Fibroblast of lung (primary cell): ENCODE measurements around the gene CTBS. TPM values are rescaled to one million over a fixed set of nuclear protein-coding genes. Genes with fewer than 3 reads are reported as not detected.
A peak's percentile ranks its signal among the peaks of the same experiment; 100 is the strongest.

Experiments
- DNase-seq, 2 donors: peaks; one replicate each; pipeline versions ENCODE4 v3.0.0 to v3.0.0-alpha.2; 2010; ENCODE audit warnings: low read depth in 2 of 2
- H2AFZ ChIP-seq: 2 replicates; pipeline ENCODE4 v1.5.1; 2012; ENCODE audit warnings: low read length, control low read depth, inconsistent platforms
- H3K27ac ChIP-seq: 2 replicates; pipeline ENCODE4 v1.5.1; 2011; ENCODE audit warnings: low read length, control low read depth; ENCODE audit not compliant: insufficient read depth
- H3K27me3 ChIP-seq: 2 replicates; pipeline ENCODE4 v1.5.1; 2011; ENCODE audit warnings: mild to moderate bottlenecking, low read length; ENCODE audit not compliant: control insufficient read depth, insufficient read depth
- H3K36me3 ChIP-seq: 2 replicates; pipeline ENCODE4 v1.5.1; 2011; ENCODE audit warnings: low read length; ENCODE audit not compliant: control insufficient read depth, insufficient read depth
- H3K4me1 ChIP-seq: 2 replicates; pipeline ENCODE4 v1.5.1; 2011; ENCODE audit warnings: low read length; ENCODE audit not compliant: control insufficient read depth, insufficient read depth; ENCODE audit errors: extremely low read depth
- H3K4me2 ChIP-seq: 2 replicates; pipeline ENCODE4 v1.5.1; 2011; ENCODE audit warnings: low read length, control low read depth; ENCODE audit not compliant: insufficient read depth; ENCODE audit errors: extremely low read depth
- H3K4me3 ChIP-seq, 4 experiments: fragments of 200-600 bp in 1 of 4; sonication (generic) in 1 of 4; replicated peaks in 1 of 4; 2 replicates each; pipeline ENCODE4 v1.5.1; 2011 to 2016; ENCODE audit warnings: low read length in 4 of 4, low read depth in 3 of 4, mild to moderate bottlenecking in 3 of 4, control low read depth in 2 of 4, inconsistent platforms in 1 of 4, mixed read lengths in 1 of 4; ENCODE audit not compliant: insufficient read depth in 1 of 4; ENCODE audit errors: control extremely low read depth in 1 of 4
- H3K79me2 ChIP-seq: 2 replicates; pipeline ENCODE4 v1.5.1; 2012; ENCODE audit warnings: mild to moderate bottlenecking, low read length, inconsistent platforms; ENCODE audit not compliant: control insufficient read depth, insufficient read depth
- H3K9ac ChIP-seq: 2 replicates; pipeline ENCODE4 v1.5.1; 2011; ENCODE audit warnings: mild to moderate bottlenecking, low read length, control low read depth; ENCODE audit not compliant: insufficient read depth
- H3K9me3 ChIP-seq: 2 replicates; pipeline ENCODE4 v1.5.1; 2012; ENCODE audit warnings: low read depth, low read length; ENCODE audit not compliant: control insufficient read depth, insufficient read depth
- H4K20me1 ChIP-seq: 2 replicates; pipeline ENCODE4 v1.5.1; 2011; ENCODE audit warnings: low read length; ENCODE audit not compliant: control insufficient read depth, insufficient read depth; ENCODE audit errors: extremely low read depth
- CTCF ChIP-seq, 2 donors: IDR thresholded peaks in 1 of 2; conservative IDR thresholded peaks in 1 of 2; 1 replicate in 1 of 2; 2 replicates in 1 of 2; pipeline ENCODE4 v1.5.1; 2011 to 2012; ENCODE audit warnings: low read length in 2 of 2, control low read depth in 1 of 2, inconsistent platforms in 1 of 2, low read depth in 1 of 2, mild to moderate bottlenecking in 1 of 2
- EZH2 ChIP-seq: IDR thresholded peaks from 2 replicates; pipeline ENCODE4 v1.5.1; 2012; ENCODE audit warnings: low read length, control low read depth, mild to moderate bottlenecking; ENCODE audit errors: missing control alignments
- polyA plus RNA-seq, 2 donors: library from polyadenylated mRNA; depleted of rRNA in 1 of 2; stranded (reverse) in 1 of 2; unstranded in 1 of 2; fragments of >200 nt; gene quantifications; 2 replicates each; pipeline ENCODE4 v1.2.1, GENCODE V29; 2011 to 2012; ENCODE audit warnings: missing spikeins in 1 of 2
- total RNA-seq: library from RNA; depleted of rRNA; stranded (reverse); fragments of >200 nt; gene quantifications from 2 replicates; pipeline ENCODE4 v1.2.1, GENCODE V29; 2014

CTBS gene
- total and polyA plus RNA-seq, 2 donors (not counting 1 experiment from before 2014, with no cell fraction given): 10.1 to 35.5 TPM

GRCh38 chr1:84506002-84506728, 68.1 kb downstream of the CTBS start, which contains the start of the genes GNG5 and SPATA1:
TSS of gene GNG5 (minus strand) at chr1:84506581. CDS start at chr1:84506091, 490 bp downstream.
TSS of gene SPATA1 (plus strand) at chr1:84506386. CDS start at chr1:84516360, 9,974 bp downstream.
- H3K27ac ChIP-seq: peak within 1 kb of the TSS; percentile 94
- peaks cover 45% of the 10 kb centered on the region for H3K79me2 ChIP-seq

GRCh38 chr1:84505493-84506001, 68.7 kb downstream of the CTBS start:
- no peaks in the 10 kb centered on the region for H3K4me1 ChIP-seq
- no peaks in the 10 kb centered on the region for H4K20me1 ChIP-seq
- peaks cover 50% of the 10 kb centered on the region for H3K79me2 ChIP-seq
- H3K9me3 ChIP-seq: no peaks in the 10 kb centered on the region
- peak in 1 of 2 donors; percentile 66 for DNase-seq
- H3K9ac ChIP-seq: peak overlapping the region; percentile 92
- no peaks in the 10 kb centered on the region for H3K36me3 ChIP-seq
- H3K27me3 ChIP-seq: no peaks in the 10 kb centered on the region
- peak overlapping the region; percentile 83 for H3K4me2 ChIP-seq
- H3K27ac ChIP-seq: peak overlapping the region; percentile 94
- TF ChIP-seq CTCF (conservative IDR thresholded peaks at IDR 0.05 in 1 of 2, IDR thresholded peaks at IDR 0.05 in 1 of 2; ENCODE audit: low read depth in 1 of 2, low read length in 2 of 2) (no peak), EZH2 (no peak)
- H2AFZ ChIP-seq: peak overlapping the region; percentile 68
- peak overlapping the region; percentile 86 to 96 (median 90) for H3K4me3 ChIP-seq

More at GRCh38 chr1:84506002-84506728, 68.1 kb downstream of the CTBS start, which contains the start of the genes GNG5 and SPATA1:
- peak within 1 kb of the TSS; percentile 68 for H2AFZ ChIP-seq
- H4K20me1 ChIP-seq: no peaks in the 10 kb centered on the region
- peak within 1 kb of the TSS; percentile 92 for H3K9ac ChIP-seq
- DNase-seq: peak; percentile 93 to 97
- TF ChIP-seq CTCF (conservative IDR thresholded peaks at IDR 0.05 in 1 of 2, IDR thresholded peaks at IDR 0.05 in 1 of 2; ENCODE audit: low read depth in 1 of 2, low read length in 2 of 2) (no peak), EZH2 (no peak)
- peak within 1 kb of the TSS; percentile 86 to 96 (median 90) for H3K4me3 ChIP-seq
- H3K27me3 ChIP-seq: no peaks in the 10 kb centered on the region
- peak within 1 kb of the TSS; percentile 83 for H3K4me2 ChIP-seq
- no peaks in the 10 kb centered on the region for H3K36me3 ChIP-seq
- H3K4me1 ChIP-seq: no peaks in the 10 kb centered on the region
- no peaks in the 10 kb centered on the region for H3K9me3 ChIP-seq
